HG02571 (cell line): Measurements from ENCODE around the gene ECD.
A peak's percentile ranks its signal among the peaks of the same experiment; 100 is the strongest.

Source experiments
- ATAC-seq: cut with Tn5 transposase; IDR thresholded peaks from one replicate; pipeline ENCODE4 v1.9.1; 2021; ENCODE audit warnings: mild to moderate bottlenecking, moderate library complexity; ENCODE audit not compliant: unreplicated experiment

ECD gene

GRCh38 chr10:73167783-73168464 lies at the start of gene ECD, which contains the start of gene FAM149B1:
Gene ECD, minus strand, starts transcription at chr10:73168008. Its CDS starts 4,071 bp downstream, at chr10:73163937.
Gene FAM149B1, plus strand, starts transcription at chr10:73168119. Its CDS starts 221 bp downstream, at chr10:73168340.
- peak; percentile 88 for ATAC-seq

- no peak for ATAC-seq
These were observed 47.9 kb upstream of the ECD start for GRCh38 chr10:73215749-73216148.

GRCh38 chr10:73211106-73211811 lies 43.5 kb upstream of the ECD start:
- ATAC-seq: no peak

- ATAC-seq: no peak
These were observed 42.7 kb upstream of the ECD start for GRCh38 chr10:73210395-73211105.

- ATAC-seq: no peak
These were observed 41.9 kb upstream of the ECD start for GRCh38 chr10:73209705-73210104.

- ATAC-seq: no peak
These were observed 40.1 kb upstream of the ECD start for GRCh38 chr10:73207883-73208282.

- ATAC-seq: no peak
These were observed 38.6 kb upstream of the ECD start for GRCh38 chr10:73206385-73206784.

- ATAC-seq: no peak
These were observed 38.1 kb upstream of the ECD start for GRCh38 chr10:73205890-73206289.

- no peak for ATAC-seq
These were observed 37.3 kb upstream of the ECD start for GRCh38 chr10:73205081-73205480.

GRCh38 chr10:73190188-73190587 lies 22.4 kb upstream of the ECD start:
- no peak for ATAC-seq

GRCh38 chr10:73186266-73186665 lies 18.5 kb upstream of the ECD start:
- no peak for ATAC-seq

GRCh38 chr10:73183667-73184281 lies 16.0 kb upstream of the ECD start:
- no peak for ATAC-seq

GRCh38 chr10:73182568-73182967 lies 14.8 kb upstream of the ECD start:
- ATAC-seq: no peak

- no peak for ATAC-seq
These were observed 6.5 kb upstream of the ECD start for GRCh38 chr10:73174148-73174925.

GRCh38 chr10:73172867-73173266 lies 5.1 kb upstream of the ECD start:
- ATAC-seq: no peak

GRCh38 chr10:73169320-73169719 lies 1.5 kb upstream of the ECD start:
- no peak for ATAC-seq

- no peak for ATAC-seq
These were observed 626 bp upstream of the ECD start for GRCh38 chr10:73168465-73168803.

GRCh38 chr10:73167458-73167782 lies 388 bp downstream of the ECD start:
- ATAC-seq: no peak

- no peak for ATAC-seq
These were observed 836 bp downstream of the ECD start for GRCh38 chr10:73166972-73167371.

- ATAC-seq: no peak
These were observed 4.7 kb downstream of the ECD start for GRCh38 chr10:73163096-73163495.

- ATAC-seq: no peak
These were observed 6.1 kb downstream of the ECD start for GRCh38 chr10:73161662-73162061.
